Measurements from ENCODE around the gene ZFP36L1. TPM values are rescaled to one million over a fixed set of nuclear protein-coding genes. Genes with fewer than 3 reads are reported as not detected.

Gene ZFP36L1
- total RNA-seq, 4 donors from 2014 or later = 180 to 712 (median 266) TPM

GRCh38 chr14:68749487-68750475 is 43.1 kb downstream of the ZFP36L1 start:
- Histone ChIP-seq H3K4me1 (peaks cover 0 to 9% (median 0%) of the 10 kb centered on the region in 4 donors), H3K27ac (peak overlapping the region in 3 of 4 donors; percentile 3 to 55 (median 31)), H3K27me3 (no peaks in the 10 kb centered on the region), H3K4me3 (no peak overlapping the region), H3K36me3 (no peaks in the 10 kb centered on the region), H3K9me3 (no peaks in the 10 kb centered on the region)
- no peak for TF ChIP-seq EP300 (IDR thresholded peaks at IDR 0.05; ENCODE audit: low read depth)
- no peak for TF ChIP-seq CTCF (IDR thresholded peaks at IDR 0.05)
- TF ChIP-seq POLR2A (IDR thresholded peaks at IDR 0.05) = no peak
- TF ChIP-seq POLR2AphosphoS5 (IDR thresholded peaks at IDR 0.05) = no peak
- DNase-seq = no peak
- in situ Hi-C loops (cut with MboI; ENCODE audit: low pct_ligation_motif_present in 1 of 4, low pct_unique_long_range_greater_than_20kb in 1 of 4, low sequenced_read_pairs in 3 of 4) = no loop called here
- intact Hi-C loops (cut with DNase I; ENCODE audit: low total_unique reads) = no loop called here
- WGBS, 2 donors (ENCODE audit: low coverage in 1 of 2) = 76 to 79% methylated on average over 3 to 11 of the region's 11 CpGs

GRCh38 chr14:68748691-68749090 is 44.2 kb downstream of the ZFP36L1 start:
- Histone ChIP-seq H3K36me3 (no peaks in the 10 kb centered on the region), H3K27me3 (no peaks in the 10 kb centered on the region), H3K4me3 (no peak overlapping the region), H3K4me1 (peaks cover 0 to 9% (median 0%) of the 10 kb centered on the region in 4 donors), H3K9me3 (no peaks in the 10 kb centered on the region), H3K27ac (peak overlapping the region in 1 of 4 donors; percentile 31)
- in situ Hi-C loops (cut with MboI; ENCODE audit: low pct_ligation_motif_present in 1 of 4, low pct_unique_long_range_greater_than_20kb in 1 of 4, low sequenced_read_pairs in 3 of 4) = no loop called here
- DNase-seq = no peak
- intact Hi-C loops (cut with DNase I; ENCODE audit: low total_unique reads) = no loop called here
- TF ChIP-seq CTCF (IDR thresholded peaks at IDR 0.05) = no peak
- TF ChIP-seq EP300 (IDR thresholded peaks at IDR 0.05; ENCODE audit: low read depth) = no peak
- no peak for TF ChIP-seq POLR2A (IDR thresholded peaks at IDR 0.05)
- TF ChIP-seq POLR2AphosphoS5 (IDR thresholded peaks at IDR 0.05) = no peak
- 86 to 91% methylated on average over 4 to 5 of the region's 5 CpGs for WGBS, 2 donors (ENCODE audit: low coverage in 1 of 2)

- intact Hi-C loops (cut with DNase I; ENCODE audit: low total_unique reads) (no loop called here), in situ Hi-C loops (cut with MboI; ENCODE audit: low pct_ligation_motif_present in 1 of 4, low pct_unique_long_range_greater_than_20kb in 1 of 4, low sequenced_read_pairs in 3 of 4) (no loop called here)
- peaks cover 0 to 9% (median 0%) of the 10 kb centered on the region in 4 donors for H3K4me1 ChIP-seq
- H3K27me3 ChIP-seq = no peaks in the 10 kb centered on the region
- WGBS, 2 donors (ENCODE audit: low coverage in 1 of 2) = 91 to 97% methylated on average over 9 to 10 of the region's 10 CpGs
- TF ChIP-seq CTCF (IDR thresholded peaks at IDR 0.05) = no peak
- no peak for TF ChIP-seq POLR2A (IDR thresholded peaks at IDR 0.05)
- no peak for TF ChIP-seq POLR2AphosphoS5 (IDR thresholded peaks at IDR 0.05)
- H3K9me3 ChIP-seq = no peaks in the 10 kb centered on the region
- DNase-seq = no peak
- no peak overlapping the region for H3K4me3 ChIP-seq
- no peak overlapping the region for H3K27ac ChIP-seq
- no peaks in the 10 kb centered on the region for H3K36me3 ChIP-seq
These were observed 44.6 kb downstream of the ZFP36L1 start for GRCh38 chr14:68748260-68748659.

- no peak overlapping the region for H3K4me3 ChIP-seq
- TF ChIP-seq EP300 (IDR thresholded peaks at IDR 0.05; ENCODE audit: low read depth) = no peak
- TF ChIP-seq POLR2A (IDR thresholded peaks at IDR 0.05) = no peak
- TF ChIP-seq CTCF (IDR thresholded peaks at IDR 0.05) = no peak
- no peak for TF ChIP-seq POLR2AphosphoS5 (IDR thresholded peaks at IDR 0.05)
- no peaks in the 10 kb centered on the region for H3K9me3 ChIP-seq
- no peaks in the 10 kb centered on the region for H3K36me3 ChIP-seq
- no peak overlapping the region for H3K27ac ChIP-seq
- H3K4me1 ChIP-seq = peaks cover 0 to 9% (median 0%) of the 10 kb centered on the region in 4 donors
- in situ Hi-C loops (cut with MboI; ENCODE audit: low pct_ligation_motif_present in 1 of 4, low pct_unique_long_range_greater_than_20kb in 1 of 4, low sequenced_read_pairs in 3 of 4) (no loop called here), intact Hi-C loops (cut with DNase I; ENCODE audit: low total_unique reads) (no loop called here)
- no peak for DNase-seq
- H3K27me3 ChIP-seq = no peaks in the 10 kb centered on the region
- 87 to 89% methylated on average over 2 to 5 of the region's 5 CpGs for WGBS, 2 donors (ENCODE audit: low coverage in 1 of 2)
These were observed 45.5 kb downstream of the ZFP36L1 start for GRCh38 chr14:68747393-68747792.
